ENCODE results near the gene PLEKHM2.

The PLEKHM2 gene

DNA sequence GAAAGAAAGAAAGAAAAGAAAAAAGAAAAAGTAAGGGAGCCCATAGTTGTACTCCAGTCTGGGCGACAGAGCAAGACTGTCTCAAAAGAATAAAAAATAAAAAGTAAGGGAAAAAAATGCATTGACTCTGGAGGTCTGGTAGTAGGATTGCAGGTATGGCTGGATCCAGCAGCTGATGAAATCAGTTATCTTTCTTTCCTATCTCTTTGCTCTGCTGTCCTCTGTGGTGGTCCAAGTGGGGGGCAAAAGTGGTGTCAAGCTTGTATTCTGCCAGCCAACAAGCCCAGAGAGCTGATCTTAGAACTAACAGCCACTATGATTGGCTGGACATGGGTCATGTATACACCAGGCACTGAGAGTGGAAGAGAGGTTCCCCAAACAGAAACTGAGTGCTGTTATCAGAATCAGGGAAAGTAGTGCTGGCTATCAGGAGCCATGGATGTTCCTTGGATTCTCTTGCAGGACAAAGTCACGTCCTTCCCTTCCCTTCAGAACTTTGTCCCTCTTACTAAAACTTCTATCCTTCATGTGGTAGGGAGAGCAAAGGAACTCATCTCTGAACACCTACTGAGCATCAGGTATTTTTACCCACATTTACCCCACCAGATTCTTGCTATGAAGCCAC is 71.0 kb downstream of the PLEKHM2 start:
- Histone ChIP-seq H3K4me3 (ENCODE audit: low read depth in 1 of 2, low read length in 2 of 2) (no peak overlapping the region), H3K36me3 (ENCODE audit: insufficient read depth, low read length) (no peaks in the 10 kb centered on the region), H3K79me2 (ENCODE audit: insufficient read depth, low read length) (no peaks in the 10 kb centered on the region), H3K4me2 (ENCODE audit: insufficient read depth, low read length) (no peak overlapping the region), H3K27ac (ENCODE audit: low read length) (no peak overlapping the region), H2AFZ (ENCODE audit: low read depth, low read length) (no peak overlapping the region), H3K27me3 (ENCODE audit: insufficient read depth, low read length, poor library complexity) (no peaks in the 10 kb centered on the region), H3K9ac (ENCODE audit: low read depth, low read length) (no peak overlapping the region), H3K9me3 (ENCODE audit: insufficient read depth, low read length, severe bottlenecking) (no peaks in the 10 kb centered on the region), H3K4me1 (ENCODE audit: insufficient read depth, low read length) (no peaks in the 10 kb centered on the region), H4K20me1 (ENCODE audit: insufficient read depth, low read length) (no peaks in the 10 kb centered on the region)
- ATAC-seq (ENCODE audit: insufficient read depth, low read depth) (no peak), DNase-seq (no peak)
- TF ChIP-seq EZH2 (IDR thresholded peaks at IDR 0.05; ENCODE audit: borderline replicate concordance, low read depth, low read length, severe bottlenecking): no peak
- TF ChIP-seq, protein P1, sequence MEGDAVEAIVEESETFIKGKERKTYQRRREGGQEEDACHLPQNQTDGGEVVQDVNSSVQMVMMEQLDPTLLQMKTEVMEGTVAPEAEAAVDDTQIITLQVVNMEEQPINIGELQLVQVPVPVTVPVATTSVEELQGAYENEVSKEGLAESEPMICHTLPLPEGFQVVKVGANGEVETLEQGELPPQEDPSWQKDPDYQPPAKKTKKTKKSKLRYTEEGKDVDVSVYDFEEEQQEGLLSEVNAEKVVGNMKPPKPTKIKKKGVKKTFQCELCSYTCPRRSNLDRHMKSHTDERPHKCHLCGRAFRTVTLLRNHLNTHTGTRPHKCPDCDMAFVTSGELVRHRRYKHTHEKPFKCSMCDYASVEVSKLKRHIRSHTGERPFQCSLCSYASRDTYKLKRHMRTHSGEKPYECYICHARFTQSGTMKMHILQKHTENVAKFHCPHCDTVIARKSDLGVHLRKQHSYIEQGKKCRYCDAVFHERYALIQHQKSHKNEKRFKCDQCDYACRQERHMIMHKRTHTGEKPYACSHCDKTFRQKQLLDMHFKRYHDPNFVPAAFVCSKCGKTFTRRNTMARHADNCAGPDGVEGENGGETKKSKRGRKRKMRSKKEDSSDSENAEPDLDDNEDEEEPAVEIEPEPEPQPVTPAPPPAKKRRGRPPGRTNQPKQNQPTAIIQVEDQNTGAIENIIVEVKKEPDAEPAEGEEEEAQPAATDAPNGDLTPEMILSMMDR (IDR thresholded peaks at IDR 0.05; ENCODE audit: borderline replicate concordance, extremely low read depth, low read length, poor library complexity, severe bottlenecking): no peak

DNA sequence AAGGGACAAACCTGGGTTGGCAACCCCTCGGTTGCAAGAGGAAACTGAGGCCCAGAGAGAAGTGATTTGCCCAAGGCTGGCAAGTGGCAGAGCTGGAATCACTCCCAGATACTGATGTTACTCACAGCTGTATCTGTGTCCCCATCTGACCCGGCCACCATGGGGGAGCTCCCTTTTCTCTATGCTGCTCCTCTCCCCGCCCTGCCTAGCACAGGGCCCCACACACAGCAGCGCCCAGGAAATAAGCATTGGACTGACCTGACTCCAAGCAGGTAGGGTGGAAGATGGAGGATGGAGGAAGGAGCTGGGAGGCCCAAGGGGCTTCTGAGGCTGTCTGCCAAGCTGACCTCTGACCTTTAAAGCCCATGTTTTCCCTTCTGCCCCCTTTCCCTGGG is 71.5 kb downstream of the PLEKHM2 start:
- Histone ChIP-seq H3K27me3 (ENCODE audit: insufficient read depth, low read length, poor library complexity) (no peaks in the 10 kb centered on the region), H4K20me1 (ENCODE audit: insufficient read depth, low read length) (no peaks in the 10 kb centered on the region), H3K4me2 (ENCODE audit: insufficient read depth, low read length) (no peak overlapping the region), H3K4me1 (ENCODE audit: insufficient read depth, low read length) (no peaks in the 10 kb centered on the region), H3K4me3 (ENCODE audit: low read depth in 1 of 2, low read length in 2 of 2) (no peak overlapping the region), H3K9me3 (ENCODE audit: insufficient read depth, low read length, severe bottlenecking) (no peaks in the 10 kb centered on the region), H2AFZ (ENCODE audit: low read depth, low read length) (no peak overlapping the region), H3K27ac (ENCODE audit: low read length) (no peak overlapping the region), H3K79me2 (ENCODE audit: insufficient read depth, low read length) (no peaks in the 10 kb centered on the region), H3K9ac (ENCODE audit: low read depth, low read length) (no peak overlapping the region), H3K36me3 (ENCODE audit: insufficient read depth, low read length) (no peaks in the 10 kb centered on the region)
- no peak for DNase-seq
- TF ChIP-seq, protein P1 (IDR thresholded peaks at IDR 0.05; ENCODE audit: borderline replicate concordance, extremely low read depth, low read length, poor library complexity, severe bottlenecking): no peak
- TF ChIP-seq EZH2 (IDR thresholded peaks at IDR 0.05; ENCODE audit: borderline replicate concordance, low read depth, low read length, severe bottlenecking): no peak
- ATAC-seq (ENCODE audit: insufficient read depth, low read depth): no peak

DNA sequence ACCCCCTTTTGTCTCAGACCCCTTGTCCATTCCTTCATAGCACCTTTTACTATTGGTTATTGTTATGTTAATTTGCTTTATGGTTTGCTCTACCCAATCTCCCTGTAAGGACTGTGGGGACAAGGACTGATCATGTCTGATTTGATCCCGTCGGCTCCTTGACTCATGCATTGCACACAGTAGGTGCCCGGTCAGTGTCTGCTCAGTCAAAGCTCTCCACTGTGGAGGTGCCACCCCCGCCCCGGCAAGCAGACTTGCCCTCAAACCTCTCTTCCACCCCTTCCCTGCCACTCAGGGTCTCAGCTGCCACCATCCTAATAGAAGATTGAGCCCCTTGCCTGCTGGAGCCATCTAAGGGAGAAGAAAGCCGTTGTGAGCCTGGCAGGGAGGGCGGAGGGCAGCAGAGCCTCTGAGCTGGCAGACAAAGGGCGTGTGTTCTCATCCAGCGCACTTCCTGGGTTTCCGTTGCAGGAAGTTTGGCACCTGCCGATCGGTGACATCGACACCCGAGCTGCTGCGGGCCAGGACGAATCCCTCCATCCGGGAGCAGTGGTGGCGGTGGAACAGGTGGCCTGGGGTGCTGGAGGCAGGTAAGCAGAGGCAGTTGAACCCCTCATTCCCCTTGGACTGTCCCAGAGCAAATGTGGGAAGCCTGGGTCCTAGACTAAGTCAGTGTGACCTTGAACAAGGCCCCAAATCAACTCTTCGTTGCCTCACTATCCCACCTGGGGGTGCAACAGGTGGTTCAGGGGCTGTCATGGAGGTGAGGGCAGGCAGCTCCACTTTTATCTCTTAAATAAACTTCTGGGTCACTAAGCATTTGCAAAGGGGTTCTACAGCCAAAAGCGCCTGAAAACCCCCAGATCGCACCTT is 72.3 kb downstream of the PLEKHM2 start:
- DNase-seq: no peak
- Histone ChIP-seq H3K27me3 (ENCODE audit: insufficient read depth, low read length, poor library complexity) (no peaks in the 10 kb centered on the region), H3K9ac (ENCODE audit: low read depth, low read length) (no peak overlapping the region), H2AFZ (ENCODE audit: low read depth, low read length) (no peak overlapping the region), H3K4me2 (ENCODE audit: insufficient read depth, low read length) (no peak overlapping the region), H4K20me1 (ENCODE audit: insufficient read depth, low read length) (no peaks in the 10 kb centered on the region), H3K79me2 (ENCODE audit: insufficient read depth, low read length) (no peaks in the 10 kb centered on the region), H3K9me3 (ENCODE audit: insufficient read depth, low read length, severe bottlenecking) (no peaks in the 10 kb centered on the region), H3K4me3 (ENCODE audit: low read depth in 1 of 2, low read length in 2 of 2) (no peak overlapping the region), H3K36me3 (ENCODE audit: insufficient read depth, low read length) (no peaks in the 10 kb centered on the region), H3K27ac (ENCODE audit: low read length) (no peak overlapping the region), H3K4me1 (ENCODE audit: insufficient read depth, low read length) (no peaks in the 10 kb centered on the region)
- TF ChIP-seq, protein P1 (IDR thresholded peaks at IDR 0.05; ENCODE audit: borderline replicate concordance, extremely low read depth, low read length, poor library complexity, severe bottlenecking): no peak
- TF ChIP-seq EZH2 (IDR thresholded peaks at IDR 0.05; ENCODE audit: borderline replicate concordance, low read depth, low read length, severe bottlenecking): no peak
- no peak for ATAC-seq (ENCODE audit: insufficient read depth, low read depth)

Measured in DND-41 (cell line).